ENCODE data around the gene CCNL2.
"Not testable (repeated sequence)": the region's sequence is repeated elsewhere in the genome, so short reads cannot be mapped to it uniquely, and the experiment has no call there.

Gene CCNL2

DNA sequence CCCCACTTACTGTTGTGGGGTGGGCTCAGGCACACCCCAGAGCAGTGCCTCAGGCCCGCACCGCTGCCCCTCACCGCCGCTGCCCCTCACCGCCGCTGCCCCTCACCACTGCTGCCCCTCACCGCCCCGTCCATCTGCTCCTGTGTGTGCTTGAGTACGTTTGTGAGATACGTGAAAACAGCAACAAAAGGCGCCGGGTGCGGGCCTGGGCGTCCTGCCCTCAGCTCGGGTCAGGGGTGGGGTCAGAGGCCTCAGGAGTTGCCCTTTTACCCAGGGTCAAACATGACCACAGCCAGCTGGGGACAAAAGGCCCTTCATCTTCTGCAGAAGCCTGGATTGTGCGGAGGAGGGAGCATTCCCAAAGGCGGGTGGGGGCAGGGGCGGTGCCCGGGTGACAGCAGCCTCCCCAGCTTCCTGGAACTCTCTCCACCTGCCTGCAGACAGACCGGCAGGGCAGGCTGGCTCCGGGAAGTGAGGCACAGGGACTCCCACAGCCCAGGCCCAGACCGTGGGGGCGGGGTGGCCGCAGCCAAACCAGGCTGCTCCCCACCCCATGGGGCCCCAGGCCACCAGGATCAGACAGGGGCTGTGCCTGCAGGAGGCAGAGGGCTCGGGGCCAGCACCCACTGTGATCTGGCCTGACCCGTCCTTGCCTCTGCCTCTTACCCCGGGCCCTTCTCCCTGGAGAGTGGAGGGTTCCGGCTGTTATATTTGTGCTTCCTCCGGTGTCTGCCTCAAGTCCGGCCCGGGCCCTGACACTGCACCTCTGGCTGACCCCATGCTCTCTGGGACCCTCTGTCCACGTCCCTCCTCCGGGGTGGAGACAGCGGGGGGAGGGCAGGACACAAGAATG, 34.0 kb upstream of the CCNL2 start:
- peak; percentile 58 to 97 (median 82) for DNase-seq
- intact Hi-C loops (cut with DNase I): no loop called here

- intact Hi-C loops (cut with DNase I): no loop called here
- DNase-seq: peak in 4 of 10 donors; percentile 41 to 86 (median 77)
Observed at GRCh38 chr1:1432274-1432950, 33.3 kb upstream of the CCNL2 start.

DNA sequence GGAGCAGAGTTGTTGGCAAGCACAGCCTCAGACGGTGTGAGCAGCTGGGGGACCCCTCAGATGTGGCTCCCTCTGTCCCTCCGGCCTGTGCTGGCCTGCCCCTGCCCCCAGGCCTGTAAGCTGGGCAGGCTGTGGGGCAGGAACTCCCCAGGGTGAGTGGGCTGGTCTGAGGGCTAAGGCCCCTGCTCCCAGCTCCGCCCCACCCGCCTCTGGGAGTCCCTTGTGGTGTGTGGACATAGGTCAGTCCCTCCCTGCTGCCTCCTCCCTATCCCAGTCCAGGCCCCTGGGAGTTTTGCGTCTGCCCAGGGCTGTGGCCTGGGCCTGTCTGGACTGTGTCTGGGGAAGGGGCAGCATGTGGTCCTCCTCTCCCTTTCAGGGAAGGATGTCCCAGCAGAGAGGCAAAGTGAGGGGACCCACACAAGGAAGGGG, 32.7 kb upstream of the CCNL2 start:
- peak in 4 of 10 donors; percentile 52 to 88 (median 77) for DNase-seq
- intact Hi-C loops (cut with DNase I): no loop called here

GRCh38 chr1:1430992-1431844, 32.1 kb upstream of the CCNL2 start:
- intact Hi-C loops (cut with DNase I): no loop called here

GRCh38 chr1:1430114-1430982, 31.2 kb upstream of the CCNL2 start:
- DNase-seq: peak in 7 of 10 donors; percentile 54 to 95 (median 77)
- intact Hi-C loops (cut with DNase I): no loop called here

More at GRCh38 chr1:1430992-1431844, 32.1 kb upstream of the CCNL2 start:
- peak in 4 of 10 donors; percentile 46 to 87 (median 70) for DNase-seq

DNA sequence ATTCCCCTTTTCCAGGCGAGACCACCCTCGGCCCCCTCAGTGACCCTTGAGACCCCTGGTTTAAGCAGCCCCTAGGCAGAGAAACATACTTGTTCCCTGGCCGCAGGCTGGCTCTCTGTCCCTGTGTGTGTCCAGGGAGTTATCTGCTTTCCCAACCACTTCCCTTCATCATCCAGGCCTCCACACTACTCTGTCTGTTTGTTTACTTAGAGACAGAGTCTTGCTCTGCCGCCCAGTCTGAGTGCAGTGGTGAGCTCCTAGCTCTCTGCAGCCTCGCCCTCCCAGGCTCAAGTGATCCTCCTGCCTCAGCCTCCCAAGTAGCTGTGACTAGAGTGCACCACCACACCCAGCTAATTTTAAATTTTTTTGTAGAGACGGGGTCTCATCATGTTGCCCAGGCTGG, 30.5 kb upstream of the CCNL2 start:
- intact Hi-C loops (cut with DNase I): no loop called here
- DNase-seq: peak in 4 of 10 donors; percentile 8 to 56 (median 49)

DNA sequence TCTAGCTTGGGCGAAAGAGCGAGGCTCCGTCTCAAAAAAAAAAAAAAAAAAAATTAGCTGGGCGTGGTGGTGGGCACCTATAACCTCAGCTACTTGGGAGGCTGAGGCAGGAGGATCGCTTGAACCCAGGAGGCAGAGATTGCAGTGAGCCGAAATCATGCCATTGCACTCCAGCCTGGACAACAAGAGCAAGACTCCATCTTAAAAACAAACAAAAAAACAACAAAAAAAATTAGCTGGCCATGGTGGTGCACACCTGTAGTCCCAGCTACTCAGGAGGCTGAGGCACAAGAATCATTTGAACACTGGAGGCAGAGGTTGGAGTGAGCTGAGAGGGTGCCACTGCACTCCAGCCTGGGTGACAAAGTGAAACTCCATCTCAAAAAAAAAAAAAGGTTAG, 29.8 kb upstream of the CCNL2 start:
- intact Hi-C loops (cut with DNase I): not testable (repeated sequence)

DNA sequence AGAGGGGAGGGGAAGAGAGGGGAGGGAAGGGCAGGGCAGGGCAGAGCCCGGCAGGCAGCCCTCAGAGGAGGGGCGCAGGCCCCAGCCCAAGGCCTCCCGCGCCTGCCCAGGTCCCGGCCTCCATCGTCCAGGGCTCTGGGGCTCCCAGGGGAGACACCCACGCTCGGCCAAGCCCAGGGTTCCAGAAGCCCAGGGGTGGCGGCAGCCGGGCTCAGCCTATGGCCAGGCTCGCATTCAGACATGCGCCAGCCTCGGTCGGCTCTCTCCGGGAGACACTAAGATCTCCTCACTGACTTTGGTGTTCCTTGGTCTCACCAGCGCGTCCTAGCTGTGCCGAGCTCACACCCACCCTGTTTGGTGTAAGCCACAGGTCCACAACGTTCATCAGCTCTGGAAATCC, 29.0 kb upstream of the CCNL2 start:
- DNase-seq: peak in 5 of 10 donors; percentile 18 to 88 (median 67)
- intact Hi-C loops (cut with DNase I): no loop called here

More for the DNA sequence above, 29.8 kb upstream of the CCNL2 start:
- peak in 2 of 10 donors; percentile 15 for DNase-seq

GRCh38 chr1:1427820-1428148, 28.6 kb upstream of the CCNL2 start:
- peak in 1 of 10 donors; percentile 39 for DNase-seq
- intact Hi-C loops (cut with DNase I): no loop called here

- intact Hi-C loops (cut with DNase I): no loop called here
- DNase-seq: peak in 8 of 10 donors; percentile 43 to 92 (median 71)
Observed at GRCh38 chr1:1427106-1427819, 28.1 kb upstream of the CCNL2 start.

DNA sequence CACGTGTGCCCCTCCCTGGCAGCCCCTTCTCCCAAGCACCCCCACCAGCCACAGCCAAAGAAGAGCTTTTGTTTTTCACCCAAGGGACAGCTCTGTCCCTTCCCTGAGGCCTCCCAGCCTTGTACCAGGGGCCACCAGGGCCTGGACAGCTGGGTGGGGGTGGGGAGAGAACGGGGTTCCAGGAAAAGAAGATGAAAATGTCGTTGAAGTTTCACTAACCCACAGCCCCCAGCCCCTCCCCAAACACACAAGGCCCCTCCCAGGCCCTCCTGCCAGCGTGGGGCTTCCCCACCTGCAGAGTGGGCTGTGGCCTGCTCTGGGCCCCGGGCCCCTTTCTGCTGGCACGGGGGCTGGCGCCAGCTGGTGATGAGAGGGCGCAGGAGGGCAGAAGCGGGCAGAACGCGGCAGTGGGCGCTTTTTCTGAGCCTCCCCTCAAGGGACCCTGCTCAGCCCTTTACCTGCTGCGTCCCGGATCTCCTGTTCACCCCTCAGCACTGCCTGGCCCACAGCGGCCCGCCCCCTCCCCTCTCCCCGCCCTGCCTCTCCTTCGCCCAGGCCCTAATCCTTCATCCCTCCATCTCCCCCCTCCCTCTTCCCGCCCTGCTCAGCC, 27.5 kb upstream of the CCNL2 start:
- peak in 8 of 10 donors; percentile 55 to 95 (median 72) for DNase-seq
- intact Hi-C loops (cut with DNase I): no loop called here

DNA sequence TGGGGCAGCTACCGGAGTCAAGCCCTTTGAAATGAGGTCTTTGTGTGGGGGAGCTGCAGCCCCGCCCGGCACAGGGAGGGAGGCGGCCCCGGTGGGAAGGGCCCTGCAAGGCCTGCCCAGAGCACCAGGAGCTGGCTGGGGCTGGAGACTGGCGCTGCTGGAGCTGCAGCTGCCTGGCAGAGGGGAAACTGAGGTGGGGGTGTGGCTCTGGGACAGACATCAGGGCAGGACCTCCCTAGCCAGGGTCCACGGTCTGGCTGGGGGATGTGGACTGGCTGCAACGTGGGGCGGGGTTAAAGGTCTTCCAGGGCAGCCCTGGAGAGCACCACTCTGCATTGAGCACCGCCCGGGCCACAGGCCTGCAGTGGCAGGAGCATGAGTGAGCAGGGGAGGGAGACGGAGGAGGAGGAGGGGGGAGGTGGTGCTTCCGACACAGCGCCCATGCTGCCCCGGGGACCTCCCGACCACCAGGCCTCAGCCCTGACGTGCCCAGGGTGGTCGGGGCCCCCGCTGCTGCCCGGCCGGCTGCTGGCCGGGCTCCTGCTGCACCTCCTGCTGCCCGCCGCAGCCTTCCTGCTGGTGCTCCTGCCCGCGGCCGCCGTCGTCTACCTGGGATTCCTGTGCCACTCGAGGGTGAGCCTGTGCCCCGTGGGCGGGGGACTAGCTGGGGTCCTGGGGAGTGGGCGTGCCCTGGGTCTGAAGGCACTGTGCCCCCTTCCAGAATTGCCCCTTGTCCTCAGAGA, 26.8 kb upstream of the CCNL2 start:
- intact Hi-C loops (cut with DNase I): no loop called here
- DNase-seq: peak in 9 of 10 donors; percentile 60 to 98 (median 82)

GRCh38 chr1:1425426-1425752, 26.3 kb upstream of the CCNL2 start:
- intact Hi-C loops (cut with DNase I): no loop called here
- DNase-seq: no peak

- peak in 3 of 10 donors; percentile 48 to 74 (median 48) for DNase-seq
- intact Hi-C loops (cut with DNase I): no loop called here
Observed at GRCh38 chr1:1424707-1425106, 25.6 kb upstream of the CCNL2 start.

GRCh38 chr1:1423245-1423597, 24.1 kb upstream of the CCNL2 start:
- no peak for DNase-seq
- intact Hi-C loops (cut with DNase I): no loop called here

GRCh38 chr1:1422465-1423244, 23.5 kb upstream of the CCNL2 start:
- intact Hi-C loops (cut with DNase I): no loop called here
- DNase-seq: peak in 4 of 10 donors; percentile 47 to 75 (median 64)

DNA sequence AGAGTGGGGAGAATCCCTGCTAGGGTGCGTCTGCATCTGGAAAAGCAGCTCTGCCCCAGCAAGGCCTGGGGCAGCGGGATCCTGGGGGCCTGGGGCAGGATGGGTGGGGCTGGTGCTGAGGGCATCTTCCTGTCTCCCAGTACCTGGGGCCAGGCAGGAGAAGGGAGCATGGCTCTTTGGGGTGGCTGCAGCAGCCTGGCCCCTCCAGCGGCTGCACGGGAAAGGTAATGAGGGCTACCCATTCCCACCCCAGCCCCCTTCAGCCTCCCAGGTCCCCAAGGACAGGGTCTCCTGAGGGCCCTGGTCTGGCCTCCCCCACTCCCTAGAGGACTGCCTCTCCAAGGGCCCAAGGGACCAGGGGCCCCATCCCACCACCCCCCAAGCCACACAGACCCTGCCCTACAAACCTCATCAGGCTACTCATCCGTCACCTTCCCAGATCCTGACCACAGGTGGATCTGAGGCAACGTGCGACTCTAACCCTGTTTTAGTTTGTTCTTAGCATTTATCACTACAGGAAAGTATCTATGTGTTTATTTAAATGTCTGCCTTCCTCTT, 22.9 kb upstream of the CCNL2 start:
- peak in 3 of 10 donors; percentile 27 to 66 (median 36) for DNase-seq
- intact Hi-C loops (cut with DNase I): no loop called here
